OCI-LY7 (cell line): Measurements from ENCODE around the gene CLPSL2. TPM values are rescaled to one million over a fixed set of nuclear protein-coding genes. Genes with fewer than 3 reads are reported as not detected.

Experiments
- BruUV-seq: library from RNA; stranded (reverse); fragments of 400-500 nt; replicated peaks from 2 replicates; lab custom pipeline; 2021; lab: Mats Ljungman, UMichigan
- CTCF ChIA-PET: fragments of 300-600 bp; sonication (Branson Sonifier 250); formaldehyde crosslinking; loops from one replicate; lab custom pipeline; 2022; ENCODE audit warnings: antibody characterized with exemption; ENCODE audit not compliant: unreplicated experiment; lab: Charles Lee
- POLR2A ChIA-PET: fragments of 300-600 bp; sonication (Branson Sonifier 250); formaldehyde crosslinking; loops from one replicate; lab custom pipeline; 2022; ENCODE audit warnings: antibody characterized with exemption; lab: Charles Lee
- DNase-seq: peaks from one replicate; pipeline ENCODE4 v3.0.0-alpha.2; 2015; ENCODE audit warnings: low spot score
- H2AFZ ChIP-seq: fragments of 200-600 bp; sonication (generic), shearing (Covaris generic); 2 replicates; pipeline ENCODE4 v1.6.1; 2014; ENCODE audit warnings: mild to moderate bottlenecking, antibody characterized with exemption, low read length, moderate library complexity
- H3K27ac ChIP-seq: fragments of 200-600 bp; sonication (generic); 2 replicates; pipeline ENCODE4 v1.5.1; 2014; ENCODE audit warnings: mixed run types, low read depth, mild to moderate bottlenecking, moderate library complexity, low read length, inconsistent platforms; ENCODE audit not compliant: poor library complexity, severe bottlenecking
- H3K36me3 ChIP-seq: fragments of 200-600 bp; sonication (generic); 2 replicates; pipeline ENCODE4 v1.6.1; 2014; ENCODE audit warnings: mild to moderate bottlenecking, antibody characterized with exemption, low read length, moderate library complexity, mixed read lengths; ENCODE audit not compliant: insufficient read depth
- H3K4me1 ChIP-seq: fragments of 200-600 bp; sonication (generic); 2 replicates; pipeline ENCODE4 v1.5.1; 2014; ENCODE audit warnings: mild to moderate bottlenecking, low read length; ENCODE audit not compliant: insufficient read depth, poor library complexity, severe bottlenecking
- H3K4me2 ChIP-seq: fragments of 200-600 bp; sonication (generic); 2 replicates; pipeline ENCODE4 v1.6.1; 2014; ENCODE audit warnings: mild to moderate bottlenecking, low read length
- H3K4me3 ChIP-seq: fragments of 200-600 bp; sonication (generic); 2 replicates; pipeline ENCODE4 v1.5.1; 2014; ENCODE audit warnings: mild to moderate bottlenecking, low read depth, low read length; ENCODE audit not compliant: poor library complexity, severe bottlenecking
- H3K79me2 ChIP-seq: fragments of 200-600 bp; sonication (generic); 2 replicates; pipeline ENCODE4 v1.6.1; 2016; ENCODE audit warnings: low read depth, mild to moderate bottlenecking, low read length, moderate library complexity, mixed read lengths; ENCODE audit not compliant: insufficient read depth
- H3K9me2 ChIP-seq: fragments of 200-600 bp; sonication (generic); 2 replicates; pipeline ENCODE4 v1.6.1; 2016; ENCODE audit warnings: mild to moderate bottlenecking, low read length, mixed read lengths; ENCODE audit not compliant: insufficient read depth
- H3K9me3 ChIP-seq: fragments of 200-600 bp; sonication (generic); 2 replicates; pipeline ENCODE4 v1.6.1; 2014; ENCODE audit warnings: mild to moderate bottlenecking, mixed run types, low read length, mixed read lengths
- H4K20me1 ChIP-seq: fragments of 200-600 bp; sonication (generic); 2 replicates; pipeline ENCODE4 v1.6.1; 2014; ENCODE audit warnings: mild to moderate bottlenecking, antibody characterized with exemption, low read length, moderate library complexity, mixed read lengths; ENCODE audit not compliant: insufficient read depth
- EZH2phosphoT487 ChIP-seq: fragments of 200-600 bp; sonication (generic); IDR thresholded peaks from 2 replicates; pipeline ENCODE4 v1.6.1; 2018; ENCODE audit warnings: low read depth, borderline replicate concordance, mild to moderate bottlenecking, mixed run types, antibody characterized with exemption, low read length, moderate library complexity, mixed read lengths
- intact Hi-C: fragments of 100-400 bp; cut with micrococcal nuclease; formaldehyde crosslinking; loops from one replicate; pipeline ENCODE4 v1.10.0; 2022; ENCODE audit not compliant: unreplicated experiment
- total RNA-seq, 2 experiments: library from RNA; depleted of rRNA in 1 of 2; stranded (reverse); fragments of >200 nt in 1 of 2; shearing (Covaris generic) in 1 of 2; gene quantifications; 2 replicates each; pipeline ENCODE4 v1.2.3, GENCODE V29; 2014 to 2022
- TF ChIP-seq, protein P1 (sequence below): fragments of 200-600 bp; sonication (generic); conservative IDR thresholded peaks from 2 replicates; pipeline ENCODE4 v1.5.1; 2014; ENCODE audit warnings: mild to moderate bottlenecking, antibody characterized with exemption, low read length, moderate library complexity, mixed read lengths

Gene CLPSL2
- total RNA-seq, 2 experiments from 2014 or later = not detected

DNA sequence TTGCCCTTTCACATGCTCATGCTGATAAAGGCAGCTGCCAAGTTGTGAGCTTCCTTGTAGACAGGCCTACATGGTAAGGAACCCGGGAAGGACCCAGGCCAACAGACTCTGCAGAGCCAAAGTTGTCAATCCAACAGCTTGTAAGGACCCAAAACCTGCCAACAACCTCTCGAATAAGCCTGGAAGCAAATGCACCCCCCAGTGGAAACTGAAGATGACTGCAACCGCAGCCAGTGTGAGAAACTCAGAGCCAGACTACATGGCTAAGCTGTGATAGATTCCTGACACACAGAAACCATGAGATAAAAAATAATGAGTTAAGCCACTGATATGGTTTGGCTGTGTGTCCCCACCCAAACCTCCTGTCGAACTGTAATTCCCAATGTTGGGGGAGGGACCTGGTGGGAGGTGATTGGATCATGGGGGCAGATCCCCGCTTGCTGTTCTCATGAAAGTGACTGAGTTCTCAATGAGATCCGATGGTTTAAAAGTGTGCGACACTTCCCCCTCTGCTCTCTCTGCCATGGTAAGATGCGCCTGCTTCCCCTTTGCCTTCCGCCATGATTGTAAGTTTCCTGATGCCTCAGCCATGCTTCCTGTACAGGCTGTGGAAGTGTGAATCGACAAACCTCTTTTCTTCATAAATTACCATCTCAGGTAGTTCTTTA, 18.8 kb upstream of the CLPSL2 start:
- Histone ChIP-seq H3K4me2 (peak overlapping the region; percentile 17), H3K4me3 (no peak overlapping the region), H2AFZ (peak overlapping the region; percentile 80), H3K9me2 (no peaks in the 10 kb centered on the region), H4K20me1 (no peaks in the 10 kb centered on the region), H3K36me3 (no peaks in the 10 kb centered on the region), H3K79me2 (no peaks in the 10 kb centered on the region), H3K27ac (no peak overlapping the region), H3K4me1 (peaks cover 25% of the 10 kb centered on the region), H3K9me3 (no peaks in the 10 kb centered on the region)
- CTCF ChIA-PET = interaction anchor here (0.6 kb wide), 1 partner anchor 473 kb away, joined by 4 read pairs; no protein-coding TSS in a partner anchor
- BruUV-seq = no TSS peak
- DNase-seq = peak; percentile 66
- TF ChIP-seq EZH2phosphoT487 = no peak
- TF ChIP-seq, protein P1, sequence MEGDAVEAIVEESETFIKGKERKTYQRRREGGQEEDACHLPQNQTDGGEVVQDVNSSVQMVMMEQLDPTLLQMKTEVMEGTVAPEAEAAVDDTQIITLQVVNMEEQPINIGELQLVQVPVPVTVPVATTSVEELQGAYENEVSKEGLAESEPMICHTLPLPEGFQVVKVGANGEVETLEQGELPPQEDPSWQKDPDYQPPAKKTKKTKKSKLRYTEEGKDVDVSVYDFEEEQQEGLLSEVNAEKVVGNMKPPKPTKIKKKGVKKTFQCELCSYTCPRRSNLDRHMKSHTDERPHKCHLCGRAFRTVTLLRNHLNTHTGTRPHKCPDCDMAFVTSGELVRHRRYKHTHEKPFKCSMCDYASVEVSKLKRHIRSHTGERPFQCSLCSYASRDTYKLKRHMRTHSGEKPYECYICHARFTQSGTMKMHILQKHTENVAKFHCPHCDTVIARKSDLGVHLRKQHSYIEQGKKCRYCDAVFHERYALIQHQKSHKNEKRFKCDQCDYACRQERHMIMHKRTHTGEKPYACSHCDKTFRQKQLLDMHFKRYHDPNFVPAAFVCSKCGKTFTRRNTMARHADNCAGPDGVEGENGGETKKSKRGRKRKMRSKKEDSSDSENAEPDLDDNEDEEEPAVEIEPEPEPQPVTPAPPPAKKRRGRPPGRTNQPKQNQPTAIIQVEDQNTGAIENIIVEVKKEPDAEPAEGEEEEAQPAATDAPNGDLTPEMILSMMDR = peak; percentile 76
- intact Hi-C loops = loop anchor here (5.0 to 10.0 kb wide), 2 partner anchors 197 to 235 kb away; no protein-coding TSS in a partner anchor
- POLR2A ChIA-PET = interaction anchor here (0.6 to 0.9 kb wide), 4 partner anchors 13 to 366 kb away, joined by 3 to 4 read pairs (median 3); no protein-coding TSS in a partner anchor

DNA sequence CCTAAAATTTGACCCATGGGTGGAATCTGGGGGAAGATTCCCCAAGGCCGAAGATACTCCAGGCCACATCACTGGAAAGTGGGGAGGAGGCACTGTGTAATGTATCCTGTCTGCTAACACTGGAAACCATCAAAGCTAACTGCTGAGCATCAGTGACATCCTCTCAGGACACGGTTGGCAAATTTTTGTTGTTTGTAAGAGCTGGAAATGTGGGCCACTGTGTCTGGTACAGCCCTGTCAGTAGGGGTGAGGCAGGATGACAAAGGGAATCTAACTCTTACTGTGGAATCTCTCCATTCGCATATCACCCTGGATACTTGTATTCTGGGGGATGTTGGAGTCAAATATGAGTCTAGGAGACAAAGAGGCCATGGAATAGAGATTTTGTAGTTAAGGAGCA, 17.0 kb upstream of the CLPSL2 start:
- Histone ChIP-seq H3K9me3 (no peaks in the 10 kb centered on the region), H3K36me3 (no peaks in the 10 kb centered on the region), H3K27ac (no peak overlapping the region), H3K9me2 (no peaks in the 10 kb centered on the region), H3K4me1 (peaks cover 29% of the 10 kb centered on the region), H3K79me2 (no peaks in the 10 kb centered on the region), H4K20me1 (no peaks in the 10 kb centered on the region), H3K4me3 (no peak overlapping the region), H3K4me2 (peak overlapping the region; percentile 5; the same call in 1 of the 2 replicates), H2AFZ (peak overlapping the region; percentile 55)
- TF ChIP-seq, protein P1 = no peak
- TF ChIP-seq EZH2phosphoT487 = no peak
- DNase-seq = peak; percentile 34
- intact Hi-C loops = loop anchor here (5.0 to 10.0 kb wide), 2 partner anchors 195 to 237 kb away; no protein-coding TSS in a partner anchor
- no TSS peak for BruUV-seq
- ChIA-PET CTCF (no interaction called here), POLR2A (no interaction called here)

DNA sequence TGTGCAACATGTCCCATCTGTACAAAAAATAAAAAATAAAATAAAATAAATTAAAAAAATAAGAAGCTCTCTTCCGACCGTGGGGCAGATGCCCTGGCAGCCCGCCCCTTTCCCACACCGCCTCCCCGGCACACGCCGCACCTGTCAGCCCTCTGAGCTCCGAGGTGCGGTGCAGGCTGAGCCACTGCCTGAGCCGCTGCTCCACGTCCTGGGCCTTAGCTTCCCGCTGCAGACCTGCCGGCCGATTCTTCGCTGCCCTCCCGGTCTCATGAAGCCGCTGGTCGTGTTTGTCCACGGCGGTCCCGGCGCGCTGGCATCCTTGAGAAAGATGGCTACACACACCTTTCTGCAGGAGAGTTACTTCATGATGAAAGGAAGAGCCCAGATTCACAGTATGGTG, 10.7 kb upstream of the CLPSL2 start:
- ChIA-PET POLR2A (no interaction called here), CTCF (no interaction called here)
- Histone ChIP-seq H3K36me3 (no peaks in the 10 kb centered on the region), H3K27ac (no peak overlapping the region), H3K9me3 (no peaks in the 10 kb centered on the region), H3K4me2 (no peak overlapping the region), H4K20me1 (no peaks in the 10 kb centered on the region), H2AFZ (no peak overlapping the region), H3K79me2 (no peaks in the 10 kb centered on the region), H3K4me1 (peaks cover 12% of the 10 kb centered on the region), H3K4me3 (no peak overlapping the region), H3K9me2 (no peaks in the 10 kb centered on the region)
- TF ChIP-seq EZH2phosphoT487 = no peak
- TF ChIP-seq, protein P1 = no peak
- intact Hi-C loops = no loop called here
- no peak for DNase-seq
- BruUV-seq = no TSS peak
